NCI-H524 (cell line): ENCODE data around the gene ZNF469.
"Not testable (repeated sequence)": the region's sequence is repeated elsewhere in the genome, so short reads cannot be mapped to it uniquely, and the experiment has no call there.

Source experiments
- DNase-seq, 2 experiments: peaks; one replicate each; lab custom pipeline; 2025; lab: John Stamatoyannopoulos, UW

ZNF469 gene

DNA sequence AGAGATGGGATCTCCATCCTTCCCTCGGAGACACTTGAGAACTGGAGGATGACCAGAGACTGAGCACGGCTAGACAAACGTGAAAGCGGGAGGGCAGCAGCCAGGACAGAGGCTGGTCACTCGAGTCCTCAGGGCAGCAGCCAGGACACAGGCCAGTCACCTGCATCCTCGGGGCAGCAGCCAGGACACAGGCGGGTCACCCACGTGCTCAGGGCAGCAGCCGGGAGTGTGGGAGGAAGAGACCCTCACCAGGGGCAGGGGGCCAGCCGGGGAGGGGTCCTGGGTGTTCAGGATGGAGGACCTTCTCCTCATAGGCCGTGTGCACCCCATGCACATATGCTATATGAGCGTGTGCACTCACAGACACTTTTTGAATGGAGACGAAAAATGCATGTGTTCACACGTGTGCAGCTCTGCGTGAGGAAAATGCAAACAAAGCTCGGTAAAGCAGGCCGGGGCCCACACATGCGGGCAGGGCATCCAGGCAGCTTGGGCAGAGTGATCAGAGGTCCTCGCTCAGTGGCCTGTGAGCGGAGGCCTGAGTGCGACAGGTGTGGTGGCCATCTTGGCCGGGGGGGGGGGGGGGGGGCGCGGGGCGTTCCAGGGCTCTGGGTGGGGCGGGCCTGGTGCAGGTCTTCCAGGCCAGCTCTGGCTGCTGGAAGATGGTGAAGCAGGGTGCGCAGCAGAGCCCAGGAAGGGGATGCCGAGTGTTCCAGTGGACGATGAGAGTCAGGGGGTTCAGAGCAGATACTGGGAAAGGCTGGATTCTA is 26.7 kb downstream of the ZNF469 start:
- no peak for DNase-seq

DNA sequence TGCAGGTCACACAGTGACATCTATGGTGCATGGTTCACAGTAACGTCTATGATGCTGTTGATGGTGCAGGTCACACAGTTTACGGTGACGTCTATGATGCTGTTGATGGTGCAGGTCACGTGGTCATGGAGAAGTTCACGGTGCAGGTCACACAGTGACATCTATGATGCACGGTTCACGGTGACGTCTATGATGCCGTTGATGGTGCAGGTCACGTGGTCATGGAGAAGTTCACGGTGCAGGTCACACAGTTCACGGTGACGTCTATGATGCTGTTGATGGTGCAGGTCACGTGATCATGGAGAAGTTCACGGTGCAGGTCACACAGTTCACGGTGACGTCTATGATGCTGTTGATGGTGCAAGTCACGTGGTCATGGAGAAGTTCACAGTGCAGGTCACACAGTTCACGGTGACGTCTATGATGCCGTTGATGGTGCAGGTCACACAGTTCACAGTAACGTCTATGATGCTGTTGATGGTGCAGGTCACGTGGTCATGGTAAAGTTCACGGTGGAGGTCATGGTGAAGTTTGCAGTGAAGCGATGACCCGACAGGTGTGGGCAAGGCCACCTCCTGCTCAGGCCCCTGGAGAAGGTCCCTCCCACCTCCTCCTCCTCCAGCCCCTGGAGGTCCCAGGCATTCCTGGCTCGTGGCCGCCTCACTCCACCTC is 27.7 kb downstream of the ZNF469 start:
- not testable (repeated sequence) for DNase-seq

GRCh38 chr16:88411951-88412576 is 29.3 kb downstream of the ZNF469 start:
- DNase-seq: no peak

- no peak for DNase-seq
These were observed 30.0 kb downstream of the ZNF469 start for GRCh38 chr16:88412766-88413165.

DNA sequence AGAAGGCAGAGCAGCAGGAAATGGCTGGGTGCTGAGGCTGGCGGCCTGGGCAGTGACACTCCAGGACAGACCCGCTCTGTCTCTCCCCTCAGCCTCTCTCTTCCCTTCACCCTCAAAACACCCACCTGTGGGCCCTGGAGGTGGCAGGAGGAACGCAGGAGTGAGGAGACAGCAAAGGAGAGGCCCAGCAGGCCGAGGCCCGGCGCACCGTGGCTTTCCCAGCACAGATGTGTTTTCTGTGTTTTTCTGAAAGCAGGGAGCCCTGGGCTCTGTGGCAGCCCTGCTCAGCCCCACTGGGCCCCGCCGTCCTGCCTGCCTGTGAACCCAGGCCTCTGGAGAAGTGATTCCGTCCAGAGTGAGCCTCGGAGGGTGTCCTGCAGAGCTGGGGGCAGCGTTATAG is 30.5 kb downstream of the ZNF469 start:
- DNase-seq: no peak

GRCh38 chr16:88413631-88414030 is 30.9 kb downstream of the ZNF469 start:
- no peak for DNase-seq

GRCh38 chr16:88414521-88415380 is 32.0 kb downstream of the ZNF469 start:
- no peak for DNase-seq

DNA sequence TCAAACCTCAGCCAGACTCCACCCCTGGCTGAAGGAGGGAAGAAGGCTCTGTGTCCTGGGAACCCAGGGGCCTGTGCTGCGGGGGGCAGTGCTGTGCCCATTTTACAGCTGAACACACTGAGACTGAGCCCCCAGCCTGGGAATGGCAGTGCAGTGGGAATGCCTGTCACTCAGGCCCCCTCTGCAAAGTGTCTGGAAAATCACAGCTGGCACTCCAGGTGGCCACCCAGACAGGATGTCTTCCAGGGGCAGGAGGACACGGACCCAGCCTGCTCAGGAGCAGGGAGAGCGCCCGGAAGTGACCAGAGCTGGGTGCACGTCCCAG is 32.6 kb downstream of the ZNF469 start:
- peak; percentile 67 to 77 for DNase-seq

DNA sequence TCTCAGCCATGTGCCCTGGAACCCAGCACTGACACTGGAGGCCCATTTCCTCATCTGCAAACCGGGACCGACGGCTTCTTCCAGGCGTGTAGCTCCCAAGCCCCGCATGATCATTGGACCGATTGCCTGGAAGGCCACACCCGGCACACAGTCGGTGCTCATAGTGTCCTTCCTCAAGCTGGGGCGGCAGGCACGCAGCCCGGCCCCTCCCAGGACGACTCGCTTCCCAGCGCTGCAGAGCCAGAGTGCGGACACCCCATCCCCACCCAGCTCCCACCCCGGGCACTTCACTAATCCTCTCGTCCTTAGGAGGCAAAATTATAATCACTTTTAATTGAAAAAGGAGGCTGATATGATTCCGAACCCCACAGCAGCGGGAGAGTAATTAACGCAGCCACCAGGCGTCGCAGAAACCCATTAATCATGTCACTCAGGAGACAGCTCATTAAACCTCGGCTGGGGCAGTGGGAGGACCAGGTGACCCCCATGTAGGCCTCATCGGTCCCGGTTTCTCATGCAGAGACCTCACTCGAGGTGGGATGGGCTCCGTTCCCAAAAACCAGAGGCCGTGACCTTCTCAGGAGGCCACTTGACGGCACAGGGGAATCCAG is 33.1 kb downstream of the ZNF469 start:
- DNase-seq: peak; percentile 77 to 78

DNA sequence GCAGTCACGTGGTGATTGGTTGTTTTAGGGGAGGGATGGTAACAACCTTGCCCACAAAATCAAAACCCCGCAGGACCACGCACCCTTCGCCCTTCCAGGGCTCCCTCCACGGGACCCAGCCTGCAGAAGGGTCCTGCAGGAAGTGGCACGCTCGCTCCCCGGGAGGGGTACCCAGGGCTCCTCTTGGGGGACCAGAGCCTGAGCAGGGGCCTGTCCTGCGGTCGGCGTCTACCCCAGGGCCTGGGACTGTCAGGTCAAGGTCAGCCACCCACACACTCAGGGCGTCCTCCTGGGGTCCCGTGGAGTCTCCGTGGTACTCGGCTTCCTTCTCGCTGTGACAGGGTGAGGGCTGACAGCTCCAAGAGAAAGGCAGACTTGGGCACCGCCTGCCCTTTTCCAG is 33.9 kb downstream of the ZNF469 start:
- no peak for DNase-seq

GRCh38 chr16:88417684-88418476 is 35.1 kb downstream of the ZNF469 start:
- DNase-seq: no peak

- no peak for DNase-seq
These were observed 36.1 kb downstream of the ZNF469 start for GRCh38 chr16:88418869-88419268.

- DNase-seq: no peak
These were observed 37.0 kb downstream of the ZNF469 start for GRCh38 chr16:88419790-88420189.

DNA sequence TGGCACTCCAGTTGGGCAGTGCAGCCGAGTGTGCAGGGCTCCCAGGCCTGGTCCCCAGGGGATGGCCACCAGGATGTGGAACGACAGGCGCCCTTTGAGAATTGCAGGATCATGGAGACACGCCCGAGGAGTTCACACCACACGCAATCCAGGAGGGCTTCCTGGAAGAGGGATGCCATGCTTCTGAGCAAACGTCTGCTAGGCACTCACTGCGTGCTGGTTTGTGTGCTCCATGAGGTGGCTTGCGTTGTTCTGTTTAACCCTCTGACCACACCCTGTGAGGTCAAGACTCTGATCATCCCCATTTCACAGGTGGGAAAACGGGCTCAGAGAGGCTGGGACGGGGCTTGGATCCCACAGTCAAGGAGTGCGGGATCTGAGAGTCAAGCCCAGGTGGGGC is 37.7 kb downstream of the ZNF469 start:
- no peak for DNase-seq

GRCh38 chr16:88421301-88421700 is 38.5 kb downstream of the ZNF469 start:
- no peak for DNase-seq

- DNase-seq: no peak
These were observed 39.2 kb downstream of the ZNF469 start for GRCh38 chr16:88421871-88422433.

- DNase-seq: no peak
These were observed 40.1 kb downstream of the ZNF469 start for GRCh38 chr16:88422733-88423447.

GRCh38 chr16:88423448-88423850 is 40.7 kb downstream of the ZNF469 start:
- DNase-seq: no peak

DNA sequence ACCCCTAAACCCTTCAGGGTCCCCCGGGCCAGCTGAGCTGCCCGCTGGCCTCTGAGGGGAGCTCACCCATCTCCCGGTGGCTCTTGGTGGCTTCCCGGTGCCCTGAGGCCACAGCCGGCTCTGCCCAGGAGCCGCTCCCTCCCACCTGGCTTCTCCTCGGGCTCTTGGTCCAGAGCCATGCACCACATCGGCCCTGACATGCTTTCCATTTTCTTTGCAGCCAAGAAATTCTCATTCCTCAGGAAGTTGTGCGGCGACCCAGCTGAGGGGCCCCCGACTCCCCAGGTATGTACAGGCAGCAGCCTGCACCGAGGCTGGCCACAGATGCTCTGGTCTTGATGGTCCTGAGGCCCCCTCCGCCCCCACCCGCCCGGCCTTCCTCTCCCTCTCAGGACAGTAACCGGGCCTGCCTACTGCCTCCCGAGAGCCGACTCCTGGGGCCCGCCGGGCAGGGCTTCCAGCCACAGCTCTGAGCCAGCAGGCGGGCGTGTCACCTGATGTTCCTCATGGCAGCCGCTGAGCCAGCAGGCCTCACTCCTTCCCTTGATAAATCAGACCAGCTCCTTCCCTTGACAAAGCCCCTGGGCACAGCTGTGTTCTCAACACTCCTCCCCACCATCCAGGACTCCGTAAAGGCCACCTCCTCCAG is 42.0 kb downstream of the ZNF469 start:
- no peak for DNase-seq

DNA sequence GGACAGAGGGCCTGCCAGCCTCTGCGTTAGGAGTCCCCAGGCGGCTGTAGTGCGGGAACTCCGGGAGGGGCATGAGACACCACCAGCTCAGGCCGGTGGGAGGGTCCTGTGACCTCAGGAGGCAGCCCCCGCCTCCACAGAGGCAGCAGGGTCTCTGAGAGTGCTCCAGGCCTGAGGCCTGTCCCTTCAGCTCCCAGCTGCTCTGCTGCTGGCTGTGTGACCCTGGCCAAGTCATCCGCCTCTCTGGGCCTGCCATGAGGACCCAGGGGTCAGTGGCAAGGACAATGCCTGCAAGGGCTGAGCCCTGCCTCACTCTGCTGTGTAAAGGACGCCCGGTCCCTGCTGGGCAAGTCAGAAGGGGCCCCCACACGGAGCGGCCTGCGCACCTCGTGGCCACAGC is 43.3 kb downstream of the ZNF469 start:
- no peak for DNase-seq
